Measurements from ENCODE around the gene PKIG.
"Not testable (repeated sequence)": the region's sequence is repeated elsewhere in the genome, so short reads cannot be mapped to it uniquely, and the experiment has no call there.

PKIG gene

DNA sequence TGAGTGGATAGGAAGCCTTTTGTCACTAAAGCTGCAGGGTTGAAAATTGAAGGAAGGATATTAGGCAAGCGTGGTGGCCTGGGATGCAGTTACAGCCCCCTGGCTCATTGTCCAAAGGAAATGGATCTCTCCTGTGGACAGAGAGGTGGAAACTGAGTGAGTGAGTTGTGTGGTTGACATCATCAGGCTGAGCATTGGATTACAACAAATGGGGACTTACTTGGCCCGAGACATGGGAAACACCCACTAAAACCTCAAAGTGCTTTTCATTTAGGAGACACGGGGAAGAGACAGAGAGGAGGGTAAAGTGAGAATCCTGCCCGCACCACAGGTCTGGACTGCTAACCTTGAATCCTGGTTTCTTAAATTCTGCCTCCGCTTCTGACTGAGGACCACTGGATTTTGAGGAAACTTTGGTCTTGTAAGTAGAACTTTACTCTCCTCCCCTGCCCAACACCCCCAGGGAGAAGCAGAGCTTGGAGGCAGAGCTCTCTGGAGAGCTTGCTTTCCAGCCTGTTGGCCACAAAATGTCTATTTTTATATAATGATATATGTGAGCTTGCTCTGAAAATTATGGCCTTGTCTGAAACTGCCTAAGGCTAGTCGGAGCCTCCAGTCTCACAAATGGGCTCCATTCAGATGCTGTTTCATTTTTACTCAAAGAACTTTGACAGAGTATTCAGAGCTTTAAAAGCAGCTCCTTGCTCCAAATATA is at the start of gene PKIG:
PKIG (plus strand) TSS at position 269 of the 715 bp plus-strand sequence. CDS start 31,978 bp downstream, outside the sequence.
- no peak for DNase-seq (ENCODE audit: low read depth in 2 of 2)

GRCh38 chr20:44532981-44533331 is 49.4 kb upstream of the PKIG start:
- DNase-seq (ENCODE audit: low read depth in 2 of 2): no peak

GRCh38 chr20:44533928-44534327 is 48.5 kb upstream of the PKIG start:
- no peak for DNase-seq (ENCODE audit: low read depth in 2 of 2)

DNA sequence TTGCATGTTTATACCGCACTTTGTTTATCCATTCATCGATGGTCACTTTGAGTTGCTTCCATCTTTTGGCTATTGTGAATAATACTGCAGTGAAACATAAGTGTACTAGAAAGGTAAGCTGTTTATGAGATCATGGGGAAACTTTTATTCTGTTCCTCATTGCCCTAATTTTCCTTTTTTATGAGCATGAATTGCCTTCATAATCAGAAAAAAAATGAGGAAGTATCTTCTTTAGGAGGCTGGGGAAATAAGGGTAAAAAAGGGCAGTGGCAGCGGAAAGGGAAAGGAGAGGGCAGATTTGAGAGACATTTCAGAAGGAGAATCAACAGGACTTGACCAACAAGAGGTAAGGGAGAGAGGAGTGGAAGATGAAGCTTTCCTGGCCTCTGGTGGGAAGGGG is 46.2 kb upstream of the PKIG start:
- DNase-seq (ENCODE audit: low read depth in 2 of 2): no peak

- no peak for DNase-seq (ENCODE audit: low read depth in 2 of 2)
These were observed 44.4 kb upstream of the PKIG start for GRCh38 chr20:44537993-44538392.

DNA sequence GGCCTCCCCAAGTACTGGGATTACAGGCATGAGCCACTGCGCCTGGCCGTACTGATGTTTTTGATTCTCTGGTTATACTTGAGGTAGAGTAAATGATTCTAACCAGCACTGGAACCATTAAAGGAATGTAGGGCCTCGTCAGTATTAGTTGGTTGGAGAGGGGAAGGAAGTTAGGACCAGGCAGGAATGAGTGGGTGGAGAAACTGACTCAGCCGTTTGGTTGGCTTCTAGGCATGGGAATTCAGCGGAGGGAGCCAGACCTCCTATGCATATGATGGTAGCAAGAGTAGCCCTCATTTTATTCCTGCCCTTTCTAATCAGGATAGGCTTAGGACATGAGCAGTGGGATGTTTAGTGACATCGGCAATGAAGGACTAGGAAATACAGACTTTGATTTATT is 41.5 kb upstream of the PKIG start:
- DNase-seq (ENCODE audit: low read depth in 2 of 2): no peak

DNA sequence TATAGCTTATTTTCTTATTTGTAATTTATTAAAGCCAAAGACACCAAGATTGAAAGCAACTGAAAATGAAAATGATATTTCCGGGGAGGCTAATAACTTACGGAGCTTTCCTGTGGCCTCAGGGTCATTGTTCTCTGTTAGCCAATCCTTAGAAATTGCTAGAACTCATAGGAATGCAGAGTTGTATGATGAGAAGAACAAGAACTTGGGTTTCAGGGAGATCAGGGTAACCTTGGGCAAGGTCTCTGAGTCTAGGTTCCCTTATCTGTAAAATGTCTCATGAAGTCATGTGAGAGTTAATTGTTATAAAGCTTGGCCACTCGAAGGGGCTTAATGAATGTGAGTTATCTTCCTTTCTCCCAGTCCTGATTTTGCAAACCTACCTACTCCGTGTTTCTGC is 40.4 kb upstream of the PKIG start:
- DNase-seq (ENCODE audit: low read depth in 2 of 2): no peak

- no peak for DNase-seq (ENCODE audit: low read depth in 2 of 2)
These were observed 39.5 kb upstream of the PKIG start for GRCh38 chr20:44542890-44543289.

- no peak for DNase-seq (ENCODE audit: low read depth in 2 of 2)
These were observed 39.0 kb upstream of the PKIG start for GRCh38 chr20:44543358-44543757.

DNA sequence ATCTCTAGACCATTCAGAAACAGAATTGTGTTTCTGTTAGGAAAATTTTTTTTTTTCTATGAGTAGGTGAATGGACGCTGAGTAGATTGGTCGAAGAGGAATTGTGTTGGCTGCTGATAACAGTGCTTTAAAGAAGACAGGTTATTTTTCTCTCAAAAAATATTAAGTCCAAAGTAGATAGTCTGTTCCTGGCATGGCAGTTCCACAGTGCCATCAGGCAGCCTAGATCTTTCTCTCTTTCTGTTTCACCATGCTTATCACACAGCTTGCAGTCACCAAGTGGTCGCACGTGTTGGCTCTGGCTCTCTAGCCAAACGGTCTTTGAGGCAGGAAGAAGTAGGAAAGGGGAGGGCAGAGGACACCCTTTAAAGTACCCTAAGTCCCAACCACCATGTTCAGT is 38.1 kb upstream of the PKIG start:
- DNase-seq (ENCODE audit: low read depth in 2 of 2): no peak

DNA sequence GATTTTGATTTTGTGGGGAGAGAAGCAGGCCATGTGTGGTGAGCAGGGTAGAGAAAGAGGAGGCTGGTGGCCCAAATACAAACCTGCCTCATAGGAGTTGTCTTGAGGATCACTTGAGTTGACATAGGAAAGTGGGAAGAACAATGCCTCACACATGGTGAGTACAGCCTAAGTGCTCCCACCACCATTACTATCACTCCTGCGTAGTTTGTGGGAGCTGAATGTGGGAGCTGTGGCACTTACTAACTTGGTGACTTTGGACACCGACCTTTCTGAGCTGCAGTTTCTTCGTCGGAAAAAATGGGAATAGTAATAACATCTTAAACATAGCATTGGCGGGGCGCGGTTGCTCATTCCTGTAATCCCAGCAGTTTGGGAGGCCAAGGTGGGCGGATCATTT is 35.0 kb upstream of the PKIG start:
- no peak for DNase-seq (ENCODE audit: low read depth in 2 of 2)

- DNase-seq (ENCODE audit: low read depth in 2 of 2): no peak
These were observed 33.3 kb upstream of the PKIG start for GRCh38 chr20:44549123-44549522.

DNA sequence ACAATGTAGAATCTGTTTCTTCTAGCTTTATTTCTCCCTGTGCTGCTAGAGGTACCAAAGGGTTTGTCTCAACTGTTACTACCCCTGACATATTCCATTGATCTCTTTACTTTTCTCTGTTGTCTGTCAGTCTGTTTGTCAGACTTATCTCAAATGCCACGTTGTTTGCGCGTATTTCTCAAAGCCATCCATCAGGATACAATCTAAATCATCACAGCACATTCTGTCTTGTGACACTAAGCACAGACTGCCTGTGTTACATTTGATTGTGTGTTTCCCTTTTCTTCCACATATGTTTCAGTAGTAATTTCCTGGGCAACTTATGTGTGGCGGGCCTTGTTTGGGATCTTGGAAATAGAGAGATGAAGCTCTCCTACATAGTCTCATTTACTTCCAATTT is 30.3 kb upstream of the PKIG start:
- no peak for DNase-seq (ENCODE audit: low read depth in 2 of 2)

DNA sequence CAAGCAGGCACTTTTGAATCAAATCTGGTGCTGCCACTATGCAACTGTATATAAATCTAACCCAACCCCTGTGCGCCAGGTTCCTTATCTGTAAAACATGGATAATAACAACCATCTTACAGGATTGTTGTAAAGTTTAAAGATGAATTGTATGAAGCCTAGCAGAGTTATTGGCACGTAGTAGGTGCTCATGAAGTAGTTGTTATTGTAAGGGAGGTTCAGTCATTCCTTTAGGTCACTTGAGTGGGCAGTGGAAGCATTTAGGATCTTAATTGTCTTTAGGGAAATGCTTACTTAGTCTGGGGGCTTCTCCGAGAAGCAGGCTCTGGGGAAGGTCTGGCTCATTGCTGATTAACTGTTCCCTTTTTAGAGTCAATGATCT is 29.8 kb upstream of the PKIG start:
- DNase-seq (ENCODE audit: low read depth in 2 of 2): no peak

- no peak for DNase-seq (ENCODE audit: low read depth in 2 of 2)
These were observed 29.1 kb upstream of the PKIG start for GRCh38 chr20:44552950-44553908.

DNA sequence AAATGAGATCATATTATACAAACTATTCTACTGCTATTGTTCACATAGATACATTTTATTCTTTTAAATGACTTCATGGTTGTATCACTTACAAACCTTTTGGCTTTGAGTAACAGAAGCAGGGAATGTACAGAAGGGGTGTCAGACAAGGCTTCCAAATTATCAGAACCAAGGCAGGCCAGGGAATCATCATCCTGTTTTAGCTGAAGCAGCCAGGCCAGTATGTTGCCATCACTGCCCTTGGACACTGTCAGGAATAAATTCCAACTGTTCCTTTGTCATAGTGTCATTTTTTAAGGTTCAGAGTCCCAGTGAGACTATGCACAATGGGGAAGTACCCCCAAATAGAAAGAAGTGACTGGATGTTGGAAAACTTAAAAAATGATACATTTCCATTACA is 23.1 kb upstream of the PKIG start:
- DNase-seq (ENCODE audit: low read depth in 2 of 2): no peak

GRCh38 chr20:44560229-44560628 is 22.1 kb upstream of the PKIG start:
- no peak for DNase-seq (ENCODE audit: low read depth in 2 of 2)

GRCh38 chr20:44560818-44561217 is 21.6 kb upstream of the PKIG start:
- not testable (repeated sequence) for DNase-seq (ENCODE audit: low read depth in 2 of 2)

- DNase-seq (ENCODE audit: low read depth in 2 of 2): no peak
These were observed 20.5 kb upstream of the PKIG start for GRCh38 chr20:44561876-44562275.

- no peak for DNase-seq (ENCODE audit: low read depth in 2 of 2)
These were observed 16.4 kb upstream of the PKIG start for GRCh38 chr20:44566018-44566417.

DNA sequence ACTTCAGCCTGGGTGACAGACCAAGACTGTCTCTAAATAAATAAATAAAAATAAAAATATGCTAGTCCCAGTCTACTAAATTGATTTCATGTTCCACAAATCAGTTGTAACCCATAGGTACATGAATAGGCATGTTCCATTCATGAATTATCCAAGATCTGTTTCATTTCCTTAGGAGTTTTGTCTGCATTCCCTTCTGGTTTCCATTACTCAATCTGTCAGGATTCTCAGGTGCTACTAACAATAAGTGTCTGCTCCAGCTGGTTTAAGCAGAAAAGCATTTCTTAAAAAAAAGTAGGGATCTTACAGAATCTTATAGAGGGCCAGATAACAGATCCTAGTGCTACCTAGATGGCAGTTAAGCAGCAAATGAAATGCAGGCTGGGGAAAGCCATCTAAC is 15.6 kb upstream of the PKIG start:
- DNase-seq (ENCODE audit: low read depth in 2 of 2): no peak

DNA sequence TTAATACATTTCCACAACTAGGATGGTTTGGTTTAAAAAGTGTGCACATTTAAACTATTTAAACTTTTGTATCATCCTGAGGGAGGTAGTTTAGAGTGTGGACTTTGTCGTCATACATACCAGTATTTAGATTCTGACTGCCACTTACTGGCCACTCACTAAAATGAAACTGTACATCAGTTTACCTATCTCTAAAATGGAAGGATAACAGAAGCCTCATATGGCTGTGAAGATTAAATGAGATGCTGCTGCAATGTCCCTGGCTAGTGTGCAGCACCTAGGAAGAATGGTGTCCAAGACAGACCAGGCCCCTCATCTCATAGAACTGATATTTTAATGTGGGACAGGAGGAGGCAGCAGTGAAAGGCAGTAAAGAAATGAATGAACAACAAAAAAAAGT is 12.0 kb upstream of the PKIG start:
- no peak for DNase-seq (ENCODE audit: low read depth in 2 of 2)

- DNase-seq (ENCODE audit: low read depth in 2 of 2): no peak
These were observed 10.9 kb upstream of the PKIG start for GRCh38 chr20:44571362-44571988.
